Measurements from ENCODE around the gene ZNF202.
"Not testable (repeated sequence)": the region's sequence is repeated elsewhere in the genome, so short reads cannot be mapped to it uniquely, and the experiment has no call there.

ZNF202 gene

DNA sequence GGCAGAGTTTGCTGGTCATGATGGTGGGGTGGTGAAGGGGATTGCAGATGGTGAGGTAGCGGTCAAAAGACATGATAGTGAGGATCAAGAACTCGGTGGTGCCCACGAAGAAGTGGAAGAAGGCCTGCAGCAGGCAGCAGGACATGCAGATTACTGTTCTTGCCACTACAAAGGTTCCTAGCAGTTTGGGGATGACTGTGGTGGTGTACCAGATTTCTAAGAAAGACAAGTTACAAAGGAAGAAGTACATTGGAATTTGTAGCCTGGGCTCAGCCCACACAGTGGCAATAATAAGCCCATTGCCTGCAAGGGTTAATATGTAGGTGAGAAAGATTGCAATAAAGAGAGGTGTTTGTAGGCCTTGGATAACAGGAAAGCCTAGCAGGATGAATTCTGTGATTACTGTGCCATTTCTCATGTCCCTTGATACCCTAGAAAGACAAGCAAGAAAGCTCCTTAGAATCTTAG is 12.7 kb upstream of the ZNF202 start, which contains the start of gene OR6X1:
OR6X1 (minus strand) TSS at position 418 of the 468 bp plus-strand sequence; CDS start at position 418, 0 bp downstream.
- no peak within 1 kb of the TSS for H3K27ac ChIP-seq
- TF ChIP-seq, protein P1, sequence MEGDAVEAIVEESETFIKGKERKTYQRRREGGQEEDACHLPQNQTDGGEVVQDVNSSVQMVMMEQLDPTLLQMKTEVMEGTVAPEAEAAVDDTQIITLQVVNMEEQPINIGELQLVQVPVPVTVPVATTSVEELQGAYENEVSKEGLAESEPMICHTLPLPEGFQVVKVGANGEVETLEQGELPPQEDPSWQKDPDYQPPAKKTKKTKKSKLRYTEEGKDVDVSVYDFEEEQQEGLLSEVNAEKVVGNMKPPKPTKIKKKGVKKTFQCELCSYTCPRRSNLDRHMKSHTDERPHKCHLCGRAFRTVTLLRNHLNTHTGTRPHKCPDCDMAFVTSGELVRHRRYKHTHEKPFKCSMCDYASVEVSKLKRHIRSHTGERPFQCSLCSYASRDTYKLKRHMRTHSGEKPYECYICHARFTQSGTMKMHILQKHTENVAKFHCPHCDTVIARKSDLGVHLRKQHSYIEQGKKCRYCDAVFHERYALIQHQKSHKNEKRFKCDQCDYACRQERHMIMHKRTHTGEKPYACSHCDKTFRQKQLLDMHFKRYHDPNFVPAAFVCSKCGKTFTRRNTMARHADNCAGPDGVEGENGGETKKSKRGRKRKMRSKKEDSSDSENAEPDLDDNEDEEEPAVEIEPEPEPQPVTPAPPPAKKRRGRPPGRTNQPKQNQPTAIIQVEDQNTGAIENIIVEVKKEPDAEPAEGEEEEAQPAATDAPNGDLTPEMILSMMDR (conservative IDR thresholded peaks at IDR 0.05), result no peak

DNA sequence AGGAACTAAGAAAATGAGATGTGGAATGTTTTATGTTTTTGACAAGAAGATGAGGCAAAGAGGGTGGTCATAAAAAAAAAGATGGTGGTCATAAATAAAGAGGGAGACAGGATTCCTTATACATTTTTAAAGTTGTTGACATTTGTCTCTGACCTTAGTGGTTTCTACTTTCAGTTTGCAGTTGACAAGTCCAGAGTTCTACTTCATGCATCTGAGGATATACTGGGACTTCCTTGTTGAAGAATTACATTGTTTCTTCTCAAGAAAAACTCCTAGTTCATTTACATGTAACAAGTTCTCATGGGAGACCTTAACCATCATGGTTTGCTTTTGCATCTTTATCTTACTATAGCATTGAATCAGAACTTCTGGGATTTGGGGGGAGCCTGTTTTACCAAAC is 11.7 kb upstream of the ZNF202 start:
- H3K27ac ChIP-seq, result no peak overlapping the region
- TF ChIP-seq, protein P1 (conservative IDR thresholded peaks at IDR 0.05), result no peak

DNA sequence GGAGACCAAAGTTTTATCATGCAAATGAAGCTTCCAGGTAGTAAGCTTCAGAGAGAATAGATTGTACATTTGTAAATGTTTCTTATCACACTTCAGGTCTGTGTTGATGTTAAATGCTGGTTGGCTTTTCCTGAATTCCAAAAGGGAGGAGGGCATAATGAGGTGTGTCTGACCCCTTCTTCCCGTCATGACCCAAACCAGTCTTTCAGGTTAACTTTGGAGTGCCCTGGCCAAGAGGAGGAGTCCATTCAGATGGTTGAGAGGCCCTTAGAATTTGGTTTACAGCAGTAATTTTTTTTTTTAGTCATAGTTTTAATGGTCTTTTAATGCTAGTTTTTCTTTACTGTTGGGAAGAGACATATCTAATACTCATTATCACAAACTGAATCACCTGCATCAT is 10.3 kb upstream of the ZNF202 start:
- no peak overlapping the region for H3K27ac ChIP-seq
- TF ChIP-seq, protein P1 (conservative IDR thresholded peaks at IDR 0.05), result no peak

DNA sequence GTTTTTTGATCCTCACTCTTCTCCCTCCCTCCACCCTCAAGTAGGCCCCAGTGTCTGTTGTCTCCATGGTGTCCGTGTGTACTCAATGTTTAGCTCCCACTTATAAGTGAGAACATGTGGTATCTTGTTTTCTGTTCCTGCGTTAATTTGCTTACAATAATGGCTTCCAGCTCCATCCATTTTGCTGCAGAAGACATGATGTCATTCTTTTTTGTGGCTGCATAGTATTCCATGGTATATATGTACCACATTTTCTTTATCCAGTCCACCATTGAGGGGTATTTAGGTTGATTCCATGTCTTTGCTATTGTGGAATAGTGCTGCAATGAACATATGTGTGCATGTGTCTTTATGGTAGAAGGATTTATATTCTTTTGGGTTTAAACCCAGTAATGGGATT is 6.9 kb upstream of the ZNF202 start:
- not testable (repeated sequence) for H3K27ac ChIP-seq

DNA sequence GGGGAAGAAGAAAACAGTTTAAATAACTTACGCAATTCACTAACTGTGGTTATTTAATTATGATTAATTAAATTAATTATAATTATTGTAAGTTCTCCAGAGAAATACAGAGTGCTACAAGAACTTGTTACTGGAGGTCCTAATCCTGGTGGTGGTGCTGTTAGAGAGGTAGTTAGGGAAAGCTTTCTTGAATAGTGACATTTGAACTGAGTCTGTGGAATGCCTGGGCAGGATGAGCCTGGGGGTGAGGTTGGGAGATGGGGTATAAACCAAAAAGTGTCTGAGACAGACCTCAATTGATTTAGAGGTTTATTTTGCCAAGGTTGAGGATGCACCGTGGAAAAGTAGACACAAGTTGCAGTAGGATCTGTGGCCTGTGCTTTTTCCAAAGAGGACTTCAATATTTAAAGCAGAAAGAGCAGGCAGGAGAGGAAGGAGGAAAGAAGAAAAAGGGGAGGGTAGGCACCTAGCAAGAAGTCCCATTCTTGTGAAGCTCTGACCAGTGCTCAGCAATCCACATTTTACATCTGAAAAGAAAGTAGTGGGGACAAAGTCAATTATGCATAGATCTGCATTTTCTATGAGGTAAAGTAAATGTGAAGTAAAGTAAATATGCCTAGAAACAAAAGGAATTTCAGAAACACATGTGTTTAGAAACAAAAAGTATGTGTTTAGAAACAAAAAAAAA is 4.4 kb upstream of the ZNF202 start:
- no peak overlapping the region for H3K27ac ChIP-seq
- TF ChIP-seq, protein P1 (conservative IDR thresholded peaks at IDR 0.05), result no peak

DNA sequence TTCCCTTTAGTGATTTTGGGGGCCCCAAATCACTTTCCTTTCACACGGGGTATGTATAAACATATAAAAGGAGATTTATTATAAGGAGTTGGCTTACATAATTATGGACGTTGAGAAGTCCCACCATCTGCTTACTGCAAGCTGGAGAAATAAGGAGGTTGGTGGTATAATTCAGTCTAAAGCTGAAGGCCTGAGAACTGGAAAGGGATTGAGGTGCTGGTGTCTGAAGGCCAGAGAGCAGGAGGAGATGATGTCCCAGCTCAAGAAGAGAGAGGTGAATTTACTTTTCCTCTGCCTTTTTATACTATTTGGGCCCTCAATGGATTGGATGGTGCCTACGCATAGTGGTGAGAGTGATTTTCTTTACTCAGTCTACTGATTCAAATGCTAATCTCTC is 1.3 kb upstream of the ZNF202 start:
- no peak overlapping the region for H3K27ac ChIP-seq
- TF ChIP-seq, protein P1 (conservative IDR thresholded peaks at IDR 0.05), result no peak

DNA sequence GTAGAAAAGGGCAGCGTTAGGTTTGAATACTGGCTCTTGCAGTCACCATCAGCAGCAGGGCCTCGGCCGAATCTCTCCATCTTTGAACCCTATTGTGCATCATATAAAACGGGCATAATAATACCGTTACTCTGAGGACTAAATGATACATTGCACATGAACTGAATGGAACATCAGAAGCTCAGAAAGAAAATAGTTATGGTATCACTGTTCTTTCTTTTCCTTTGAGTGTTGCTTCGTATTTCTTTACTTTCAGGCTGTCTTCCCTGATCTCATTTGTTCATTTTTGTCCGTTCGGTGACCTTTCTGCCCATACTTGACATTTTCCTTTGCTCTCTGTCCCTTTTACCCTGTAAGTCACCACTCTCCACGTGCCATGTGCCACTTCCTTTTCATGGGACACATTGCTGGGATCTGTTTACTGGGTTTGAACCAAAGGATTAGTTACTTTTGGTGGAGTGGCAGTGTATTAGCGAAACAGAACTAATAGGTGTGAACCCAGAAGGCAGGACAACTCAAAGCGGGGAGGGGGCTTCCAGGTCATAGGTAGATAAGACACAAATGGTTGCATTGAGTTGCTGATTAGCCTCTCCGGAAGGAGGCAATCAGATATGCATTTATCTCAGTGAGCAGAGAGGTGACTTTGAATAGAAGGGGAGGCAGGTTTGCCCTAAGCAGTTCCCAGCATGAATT is 717 bp upstream of the ZNF202 start:
- TF ChIP-seq, protein P1 (conservative IDR thresholded peaks at IDR 0.05), result no peak
- peak overlapping the region; percentile 85 for H3K27ac ChIP-seq

DNA sequence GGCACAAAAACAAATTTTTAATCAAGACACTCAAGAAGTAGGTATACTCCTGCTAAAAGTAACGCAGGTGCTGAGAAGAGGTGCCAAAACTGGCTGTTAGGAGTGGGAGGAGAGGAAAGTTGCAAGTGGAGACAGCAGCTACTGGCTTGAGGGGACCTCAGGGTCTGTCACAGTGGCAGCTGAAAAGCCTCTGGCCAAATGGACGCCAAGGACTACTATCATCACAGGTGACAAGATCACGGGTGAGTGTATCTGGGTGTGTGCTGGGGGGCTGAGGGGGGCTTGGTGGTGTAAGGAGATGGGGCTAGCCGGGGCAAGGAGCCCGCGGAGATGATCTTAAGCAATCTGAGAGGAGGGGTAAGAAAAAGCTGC is 687 bp downstream of the ZNF202 start:
- H3K27ac ChIP-seq, result peak overlapping the region; percentile 85
- TF ChIP-seq, protein P1 (conservative IDR thresholded peaks at IDR 0.05), result no peak

All from VCaP (cell line).